HepG2 (cell line): ENCODE data around the gene FAM219B. TPM values are rescaled to one million over a fixed set of nuclear protein-coding genes. Genes with fewer than 3 reads are reported as not detected.

Experiments used
- AKNA ChIP-seq: sonication (generic); formaldehyde crosslinking; IDR thresholded peaks from 2 replicates; pipeline ENCODE4 v1.4.0; 2020; ENCODE audit warnings: missing genetic modification reagents, borderline replicate concordance
- FOXP1 ChIP-seq, 2 experiments: fragments of 450-650 bp in 1 of 2; IDR thresholded peaks; 2 replicates each; pipeline ENCODE4 v1.6.1; 2017 to 2018; ENCODE audit warnings: antibody characterized with exemption in 1 of 2
- GTF2F1 ChIP-seq: fragments of 150-350 bp; IDR thresholded peaks from 2 replicates; pipeline ENCODE4 v1.6.1; 2014; ENCODE audit warnings: low read length
- HMGXB4 ChIP-seq, 2 experiments: sonication (generic) in 1 of 2; formaldehyde crosslinking in 1 of 2; IDR thresholded peaks; 2 replicates each; pipeline versions ENCODE4 v1.4.0 to v1.6.1; 2018 to 2020; ENCODE audit warnings: missing genetic modification reagents in 2 of 2, borderline replicate concordance in 1 of 2, low read depth in 1 of 2, mild to moderate bottlenecking in 1 of 2, missing biosample characterization in 1 of 2
- MIER3 ChIP-seq: IDR thresholded peaks from 2 replicates; pipeline ENCODE4 v1.6.1; 2016; ENCODE audit warnings: missing compliant biosample characterization, borderline replicate concordance
- ZBTB2 ChIP-seq: sonication (generic); formaldehyde crosslinking; IDR thresholded peaks from 2 replicates; pipeline ENCODE4 v1.8.0; 2022; ENCODE audit warnings: low read depth, missing genetic modification reagents
- ZNF235 ChIP-seq: sonication (generic); formaldehyde crosslinking; IDR thresholded peaks from 2 replicates; pipeline ENCODE4 v1.8.1; 2023; ENCODE audit warnings: mild to moderate bottlenecking, missing genetic modification reagents, borderline replicate concordance
- ZNF776 ChIP-seq: sonication (generic); formaldehyde crosslinking; IDR thresholded peaks from 2 replicates; pipeline ENCODE4 v1.4.0; 2020; ENCODE audit warnings: mild to moderate bottlenecking, missing genetic modification reagents
- ZSCAN12 ChIP-seq: sonication (generic); formaldehyde crosslinking; IDR thresholded peaks from 2 replicates; pipeline ENCODE4 v1.9.0; 2021; ENCODE audit warnings: mild to moderate bottlenecking, missing genetic modification reagents
- polyA plus RNA-seq, 8 experiments: library from polyadenylated mRNA; depleted of rRNA in 3 of 8; stranded (reverse) in 7 of 8; unstranded in 1 of 8; fragments of >200 nt; fragmentation: Illumina TruSeq in 4 of 8; extraction: Trizol in 4 of 8; gene quantifications; 2 replicates each; pipeline versions ENCODE4 v1.2.1 to v1.2.3, GENCODE V29; 2011 to 2016; ENCODE audit warnings: low read depth in 4 of 8, missing spikeins in 1 of 8, mixed read lengths in 1 of 8; ENCODE audit not compliant: insufficient read depth in 1 of 8
- total RNA-seq, 5 experiments: library from RNA; depleted of rRNA; stranded (reverse); fragments of >200 nt; fragmentation: Illumina TruSeq; extraction: Trizol; gene quantifications; 2 replicates each; pipeline ENCODE4 v1.2.3, GENCODE V29; 2016; ENCODE audit warnings: low read depth in 1 of 5
- TF ChIP-seq, protein P1 (sequence below): sonication (generic); formaldehyde crosslinking; IDR thresholded peaks from 2 replicates; pipeline ENCODE4 v1.4.0; 2020; ENCODE audit warnings: missing genetic modification reagents
- TF ChIP-seq, protein P2 (sequence below): sonication (generic); formaldehyde crosslinking; IDR thresholded peaks from 2 replicates; pipeline ENCODE4 v1.9.0; 2021; ENCODE audit warnings: mild to moderate bottlenecking, missing genetic modification reagents

FAM219B gene
- total and polyA plus RNA-seq, 2 of the 13 experiments (the other 11 are each of a cell fraction or from before 2014, with no cell fraction given): 36.6 to 50.2 TPM

DNA sequence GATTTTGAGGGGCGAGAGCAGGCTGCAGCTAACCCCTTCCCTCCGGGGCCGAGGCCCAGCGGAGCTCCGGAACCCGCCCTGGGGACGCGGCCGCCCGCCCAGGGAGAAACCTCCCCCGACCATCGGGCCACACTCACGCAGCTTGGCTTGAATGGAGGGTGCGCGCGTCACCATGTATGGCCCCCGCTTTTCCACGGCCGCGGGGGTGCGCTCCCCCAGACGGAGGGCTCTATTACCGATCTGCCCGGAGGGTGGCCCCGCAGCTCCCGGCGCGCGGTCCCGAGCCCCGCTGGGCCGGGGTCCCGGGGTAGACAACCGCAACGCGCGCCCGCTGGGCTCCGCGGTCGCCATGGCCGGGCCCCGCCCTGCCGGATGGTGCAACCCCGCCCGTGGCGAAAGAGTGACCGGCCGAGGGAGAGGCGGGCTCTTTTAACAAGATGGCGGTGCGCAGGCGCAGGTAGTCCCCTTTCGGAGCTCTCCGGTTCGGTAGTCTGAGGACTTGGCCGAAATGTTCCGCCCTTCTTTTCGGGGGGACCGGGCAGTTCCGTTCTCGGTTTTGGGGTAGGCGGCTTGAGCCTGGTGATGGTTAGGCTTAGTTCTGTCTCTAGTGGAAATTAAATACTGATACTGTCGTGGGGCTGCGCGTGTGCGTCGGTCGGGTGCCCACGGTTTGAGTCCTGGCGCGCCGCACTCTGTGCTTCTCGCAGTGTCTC lies at the start of gene FAM219B (continued):
- no peak for TF ChIP-seq AKNA (CRISPR knock-in tag)
- TF ChIP-seq ZSCAN12: no peak
- TF ChIP-seq, protein P1, sequence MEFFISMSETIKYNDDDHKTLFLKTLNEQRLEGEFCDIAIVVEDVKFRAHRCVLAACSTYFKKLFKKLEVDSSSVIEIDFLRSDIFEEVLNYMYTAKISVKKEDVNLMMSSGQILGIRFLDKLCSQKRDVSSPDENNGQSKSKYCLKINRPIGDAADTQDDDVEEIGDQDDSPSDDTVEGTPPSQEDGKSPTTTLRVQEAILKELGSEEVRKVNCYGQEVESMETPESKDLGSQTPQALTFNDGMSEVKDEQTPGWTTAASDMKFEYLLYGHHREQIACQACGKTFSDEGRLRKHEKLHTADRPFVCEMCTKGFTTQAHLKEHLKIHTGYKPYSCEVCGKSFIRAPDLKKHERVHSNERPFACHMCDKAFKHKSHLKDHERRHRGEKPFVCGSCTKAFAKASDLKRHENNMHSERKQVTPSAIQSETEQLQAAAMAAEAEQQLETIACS: peak; percentile 63
- TF ChIP-seq ZNF776: peak; percentile 46; the same call in 1 of the 2 replicates
- no peak for TF ChIP-seq FOXP1 (IDR thresholded peaks at IDR 0.05)
- TF ChIP-seq FOXP1 (CRISPR knock-in tag; IDR thresholded peaks at IDR 0.05): 0 out of 2 replicates have a peak, but pooled peaks have one; percentile 6
- peak; percentile 19; the same call in 1 of the 2 replicates for TF ChIP-seq MIER3
- TF ChIP-seq, protein P2, sequence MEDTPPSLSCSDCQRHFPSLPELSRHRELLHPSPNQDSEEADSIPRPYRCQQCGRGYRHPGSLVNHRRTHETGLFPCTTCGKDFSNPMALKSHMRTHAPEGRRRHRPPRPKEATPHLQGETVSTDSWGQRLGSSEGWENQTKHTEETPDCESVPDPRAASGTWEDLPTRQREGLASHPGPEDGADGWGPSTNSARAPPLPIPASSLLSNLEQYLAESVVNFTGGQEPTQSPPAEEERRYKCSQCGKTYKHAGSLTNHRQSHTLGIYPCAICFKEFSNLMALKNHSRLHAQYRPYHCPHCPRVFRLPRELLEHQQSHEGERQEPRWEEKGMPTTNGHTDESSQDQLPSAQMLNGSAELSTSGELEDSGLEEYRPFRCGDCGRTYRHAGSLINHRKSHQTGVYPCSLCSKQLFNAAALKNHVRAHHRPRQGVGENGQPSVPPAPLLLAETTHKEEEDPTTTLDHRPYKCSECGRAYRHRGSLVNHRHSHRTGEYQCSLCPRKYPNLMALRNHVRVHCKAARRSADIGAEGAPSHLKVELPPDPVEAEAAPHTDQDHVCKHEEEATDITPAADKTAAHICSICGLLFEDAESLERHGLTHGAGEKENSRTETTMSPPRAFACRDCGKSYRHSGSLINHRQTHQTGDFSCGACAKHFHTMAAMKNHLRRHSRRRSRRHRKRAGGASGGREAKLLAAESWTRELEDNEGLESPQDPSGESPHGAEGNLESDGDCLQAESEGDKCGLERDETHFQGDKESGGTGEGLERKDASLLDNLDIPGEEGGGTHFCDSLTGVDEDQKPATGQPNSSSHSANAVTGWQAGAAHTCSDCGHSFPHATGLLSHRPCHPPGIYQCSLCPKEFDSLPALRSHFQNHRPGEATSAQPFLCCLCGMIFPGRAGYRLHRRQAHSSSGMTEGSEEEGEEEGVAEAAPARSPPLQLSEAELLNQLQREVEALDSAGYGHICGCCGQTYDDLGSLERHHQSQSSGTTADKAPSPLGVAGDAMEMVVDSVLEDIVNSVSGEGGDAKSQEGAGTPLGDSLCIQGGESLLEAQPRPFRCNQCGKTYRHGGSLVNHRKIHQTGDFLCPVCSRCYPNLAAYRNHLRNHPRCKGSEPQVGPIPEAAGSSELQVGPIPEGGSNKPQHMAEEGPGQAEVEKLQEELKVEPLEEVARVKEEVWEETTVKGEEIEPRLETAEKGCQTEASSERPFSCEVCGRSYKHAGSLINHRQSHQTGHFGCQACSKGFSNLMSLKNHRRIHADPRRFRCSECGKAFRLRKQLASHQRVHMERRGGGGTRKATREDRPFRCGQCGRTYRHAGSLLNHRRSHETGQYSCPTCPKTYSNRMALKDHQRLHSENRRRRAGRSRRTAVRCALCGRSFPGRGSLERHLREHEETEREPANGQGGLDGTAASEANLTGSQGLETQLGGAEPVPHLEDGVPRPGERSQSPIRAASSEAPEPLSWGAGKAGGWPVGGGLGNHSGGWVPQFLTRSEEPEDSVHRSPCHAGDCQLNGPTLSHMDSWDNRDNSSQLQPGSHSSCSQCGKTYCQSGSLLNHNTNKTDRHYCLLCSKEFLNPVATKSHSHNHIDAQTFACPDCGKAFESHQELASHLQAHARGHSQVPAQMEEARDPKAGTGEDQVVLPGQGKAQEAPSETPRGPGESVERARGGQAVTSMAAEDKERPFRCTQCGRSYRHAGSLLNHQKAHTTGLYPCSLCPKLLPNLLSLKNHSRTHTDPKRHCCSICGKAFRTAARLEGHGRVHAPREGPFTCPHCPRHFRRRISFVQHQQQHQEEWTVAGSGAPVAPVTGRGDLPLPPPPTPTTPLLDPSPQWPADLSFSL (CRISPR knock-in tag): no peak
- peak; percentile 39 to 78 for TF ChIP-seq HMGXB4 (CRISPR knock-in tag; IDR thresholded peaks at IDR 0.05; ENCODE audit: borderline replicate concordance in 1 of 2, low read depth in 1 of 2)
- 0 out of 2 replicates have a peak, but pooled peaks have one; percentile 51 for TF ChIP-seq ZNF235
- peak; percentile 35; the same call in 1 of the 2 replicates for TF ChIP-seq ZBTB2 (CRISPR knock-in tag)
- no peak for TF ChIP-seq GTF2F1
